GM18907 (cell line): ENCODE data around the gene PLEKHA7.
"Not testable (repeated sequence)": the region's sequence is repeated elsewhere in the genome, so short reads cannot be mapped to it uniquely, and the experiment has no call there.

Source experiments
- ATAC-seq: cut with Tn5 transposase; IDR thresholded peaks from one replicate; pipeline ENCODE4 v1.9.1; 2021; ENCODE audit warnings: mild to moderate bottlenecking, moderate library complexity; ENCODE audit not compliant: unreplicated experiment

PLEKHA7 gene

DNA sequence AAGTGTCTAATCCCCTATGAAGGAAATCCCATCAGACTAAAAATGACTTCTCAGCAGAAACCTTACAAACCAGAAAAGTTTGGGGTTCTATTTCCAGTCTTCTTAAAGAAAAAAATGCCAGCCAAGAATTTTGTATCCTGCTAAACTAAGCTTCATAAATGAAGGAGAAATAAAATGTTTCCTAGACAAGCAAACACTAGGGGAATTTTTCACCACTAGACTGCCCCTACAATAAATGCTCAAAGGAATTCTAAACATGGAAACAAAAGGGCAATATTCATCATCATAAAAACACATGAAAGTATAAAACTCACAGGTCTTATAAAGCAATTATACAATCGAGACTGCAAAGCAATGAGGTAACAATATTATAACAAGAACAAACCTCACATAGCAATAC lies 124.3 kb downstream of the PLEKHA7 start:
- no peak for ATAC-seq

DNA sequence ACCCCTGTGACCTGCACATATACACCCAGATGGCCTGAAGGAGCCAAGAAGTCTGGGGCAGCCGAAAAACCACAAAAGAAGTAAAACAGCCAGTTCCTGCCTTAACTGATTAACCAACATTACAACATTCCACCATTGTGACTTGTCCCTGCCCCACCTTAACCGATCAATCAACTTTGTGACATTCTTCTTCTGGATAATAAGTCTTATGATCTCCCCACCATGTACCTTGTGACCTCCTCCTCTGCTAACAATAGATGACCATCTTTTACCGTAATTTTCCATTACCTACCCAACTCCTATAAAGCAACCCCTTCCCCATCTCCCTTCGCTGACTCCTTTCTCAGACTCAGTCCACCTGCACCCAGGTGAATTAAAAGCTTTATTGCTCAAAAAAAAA lies 125.2 kb downstream of the PLEKHA7 start:
- not testable (repeated sequence) for ATAC-seq

DNA sequence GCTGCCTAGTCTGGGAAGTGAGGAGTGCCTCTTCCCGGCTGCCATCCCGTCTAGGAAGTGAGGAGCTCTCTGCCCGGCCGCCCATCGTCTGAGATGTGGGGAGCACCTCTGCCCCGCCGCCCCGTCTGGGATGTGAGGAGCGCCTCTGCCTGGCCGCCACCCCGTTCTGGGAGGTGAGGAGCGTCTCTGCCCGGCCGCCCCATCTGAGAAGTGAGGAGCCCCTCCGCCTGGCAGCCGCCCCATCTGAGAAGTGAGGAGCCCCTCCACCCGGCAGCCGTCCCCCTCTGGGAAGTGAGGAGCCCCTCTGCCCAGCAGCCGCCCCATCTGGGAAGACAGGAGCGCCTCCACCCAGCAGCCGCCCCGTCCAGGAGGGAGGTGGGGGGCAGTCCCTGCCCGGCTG lies 126.3 kb downstream of the PLEKHA7 start:
- not testable (repeated sequence) for ATAC-seq

DNA sequence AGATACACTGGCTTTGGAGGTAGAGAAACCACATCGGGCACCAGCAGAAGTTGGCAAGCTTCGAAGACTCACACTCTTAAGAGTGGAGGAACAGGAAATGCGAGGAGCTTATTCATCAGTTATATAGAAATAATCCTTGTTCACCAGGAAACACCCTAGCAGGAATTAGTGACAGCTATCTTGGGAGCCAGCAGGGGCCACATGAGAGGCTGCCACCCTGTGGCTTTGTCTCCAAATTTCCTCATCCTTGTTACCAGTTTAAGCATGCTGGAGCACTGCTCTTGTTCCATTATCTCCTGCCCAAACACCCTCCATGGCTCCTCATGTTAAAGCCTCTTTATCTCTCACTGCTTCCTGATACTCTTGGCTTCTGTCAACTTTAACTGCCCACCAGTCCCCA lies 131.0 kb downstream of the PLEKHA7 start:
- no peak for ATAC-seq

DNA sequence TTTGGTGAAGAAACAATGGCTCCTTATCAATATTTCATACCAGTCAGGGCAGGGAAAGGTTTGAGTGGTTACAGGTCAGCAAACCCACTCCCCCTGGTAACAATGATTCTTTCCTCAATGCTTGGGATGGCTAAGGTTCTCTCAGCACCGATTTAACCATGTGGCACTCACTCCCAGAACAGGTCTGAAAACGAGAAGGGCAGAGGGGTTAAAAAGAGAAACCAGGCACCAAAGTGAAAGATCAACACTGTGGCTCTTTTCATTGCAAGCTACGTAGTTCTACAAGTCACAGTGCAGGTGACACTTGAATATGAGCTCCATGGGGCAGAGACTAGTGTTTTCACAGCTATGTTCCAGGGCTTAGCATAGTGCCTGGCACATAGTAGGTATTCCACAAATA lies 132.4 kb downstream of the PLEKHA7 start:
- no peak for ATAC-seq

DNA sequence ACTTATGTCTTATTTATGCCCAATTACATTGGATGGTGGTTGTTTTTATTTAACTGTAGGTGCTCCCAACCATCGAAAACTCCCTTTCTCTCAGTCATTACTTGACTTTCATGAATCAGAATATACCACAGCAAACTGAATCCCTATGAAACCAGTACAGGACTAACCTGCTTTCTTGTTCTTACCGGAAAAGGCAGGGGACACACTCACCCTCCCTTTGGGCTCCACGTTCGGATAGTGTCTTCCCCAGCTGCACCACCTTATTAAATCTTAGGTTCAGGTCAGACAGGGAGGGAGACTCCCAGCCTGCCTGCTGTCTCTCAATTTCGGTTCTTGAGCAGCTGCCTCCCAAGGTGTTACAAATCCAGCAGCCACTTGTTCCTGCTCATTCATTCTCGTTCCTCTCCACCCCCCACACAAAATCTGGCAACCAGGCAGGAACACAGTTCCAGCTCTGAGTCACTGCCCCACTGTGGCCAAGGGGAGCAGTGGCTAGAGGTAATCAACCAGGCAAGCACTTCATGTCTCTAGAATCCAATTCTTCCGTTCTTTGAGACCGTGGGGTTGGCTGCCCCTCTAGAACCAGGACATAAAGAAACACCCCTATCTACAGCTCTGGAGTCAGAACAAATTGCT lies 133.0 kb downstream of the PLEKHA7 start:
- ATAC-seq: no peak

DNA sequence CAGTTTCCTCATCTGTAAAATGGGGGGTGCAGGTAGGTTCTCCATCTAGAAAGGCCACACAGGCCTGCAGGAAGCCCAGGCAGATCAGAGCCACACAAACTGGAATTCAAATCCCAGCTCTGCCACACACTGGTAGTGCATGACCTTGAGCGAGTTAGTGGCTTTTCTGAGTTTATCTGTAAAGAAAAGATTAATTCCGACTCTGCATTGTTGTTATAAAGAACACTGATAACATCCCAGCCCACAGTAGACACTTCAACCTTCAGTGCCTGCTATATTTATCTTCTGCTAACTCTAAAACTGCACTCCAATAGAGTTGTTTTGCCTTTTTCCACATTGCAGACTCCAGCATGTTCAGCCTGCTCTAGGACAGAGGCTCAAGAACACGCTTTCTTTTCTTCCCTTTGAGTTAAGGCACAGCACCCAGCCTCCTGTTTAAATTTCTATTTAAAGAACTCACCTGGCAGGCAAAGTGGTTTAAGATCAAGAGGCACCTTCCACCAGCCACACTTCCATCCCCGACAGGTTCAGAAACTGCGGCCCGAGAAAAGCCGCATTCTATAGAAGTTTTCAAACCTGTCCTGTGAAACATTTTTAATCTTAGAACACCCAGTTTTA lies 133.9 kb downstream of the PLEKHA7 start:
- ATAC-seq: no peak

DNA sequence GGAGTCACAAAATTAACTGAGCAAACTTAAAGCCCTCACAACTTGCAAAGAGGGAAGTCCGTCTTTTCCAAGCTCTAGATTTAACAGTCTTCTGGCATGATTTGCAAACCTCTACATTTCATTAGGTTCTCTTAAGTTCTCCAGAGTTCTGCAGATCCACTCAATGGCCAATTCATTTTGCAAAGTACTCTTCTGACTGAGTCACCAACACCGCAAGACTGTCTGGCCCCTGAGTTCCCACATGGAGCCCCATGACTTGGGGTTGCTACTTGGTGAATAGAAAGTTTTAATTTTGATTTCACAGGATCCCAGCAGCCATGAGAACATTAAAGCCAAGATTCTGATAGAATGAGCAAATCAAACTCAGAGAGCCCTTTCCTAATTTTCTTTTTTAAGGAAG lies 134.5 kb downstream of the PLEKHA7 start:
- no peak for ATAC-seq

DNA sequence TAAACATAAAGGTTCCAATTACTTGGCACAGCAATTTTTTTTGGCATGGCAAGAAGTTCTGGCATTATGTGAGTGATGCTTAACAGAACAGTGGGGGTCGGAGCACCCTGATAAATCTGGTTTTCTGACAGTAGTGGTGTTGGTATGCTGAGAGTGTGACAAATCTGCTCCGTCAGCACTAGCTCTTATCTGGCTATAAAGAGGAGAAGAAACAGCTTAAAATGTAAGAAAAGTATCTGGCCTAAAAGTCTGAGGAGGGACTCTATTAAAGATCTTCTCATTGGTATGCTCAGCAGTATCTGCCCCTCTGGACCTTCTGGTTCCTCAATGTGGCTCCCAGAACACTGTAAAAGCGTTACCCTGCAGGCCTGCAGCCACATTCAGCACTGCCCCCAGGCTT lies 137.4 kb downstream of the PLEKHA7 start:
- ATAC-seq: no peak

DNA sequence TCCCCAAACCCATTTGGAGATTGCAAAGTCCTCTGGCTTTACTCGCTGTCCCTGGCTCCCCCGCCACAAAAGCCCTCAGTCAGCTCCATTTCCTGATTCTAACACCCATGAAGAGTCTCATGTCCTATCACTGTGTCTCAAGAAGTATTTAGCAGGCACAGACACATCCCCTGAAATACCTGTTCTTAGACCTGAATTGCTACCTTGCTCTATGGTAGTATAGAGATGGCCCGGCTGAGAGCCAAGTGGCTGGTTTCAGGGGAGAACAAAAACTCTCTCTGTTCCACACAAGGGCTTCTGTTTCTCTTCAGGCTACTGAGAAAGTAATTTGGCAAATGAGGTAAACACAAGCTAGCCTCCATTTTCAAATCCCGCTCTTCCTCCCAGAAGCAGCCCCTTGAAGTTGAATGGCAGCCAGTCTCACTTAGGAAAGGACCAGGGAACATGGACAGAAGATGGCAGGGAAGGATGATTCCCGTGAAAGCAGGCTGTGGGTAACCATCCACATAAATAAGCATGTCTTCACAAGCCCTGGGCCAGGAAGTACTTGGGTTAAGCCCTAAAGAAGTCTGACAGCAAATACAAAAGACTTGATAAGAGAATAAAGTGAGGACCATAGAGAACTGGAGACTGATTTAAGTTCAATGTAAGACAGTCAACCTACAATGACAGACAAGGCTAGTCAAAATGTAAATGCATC lies 138.0 kb downstream of the PLEKHA7 start:
- no peak for ATAC-seq

DNA sequence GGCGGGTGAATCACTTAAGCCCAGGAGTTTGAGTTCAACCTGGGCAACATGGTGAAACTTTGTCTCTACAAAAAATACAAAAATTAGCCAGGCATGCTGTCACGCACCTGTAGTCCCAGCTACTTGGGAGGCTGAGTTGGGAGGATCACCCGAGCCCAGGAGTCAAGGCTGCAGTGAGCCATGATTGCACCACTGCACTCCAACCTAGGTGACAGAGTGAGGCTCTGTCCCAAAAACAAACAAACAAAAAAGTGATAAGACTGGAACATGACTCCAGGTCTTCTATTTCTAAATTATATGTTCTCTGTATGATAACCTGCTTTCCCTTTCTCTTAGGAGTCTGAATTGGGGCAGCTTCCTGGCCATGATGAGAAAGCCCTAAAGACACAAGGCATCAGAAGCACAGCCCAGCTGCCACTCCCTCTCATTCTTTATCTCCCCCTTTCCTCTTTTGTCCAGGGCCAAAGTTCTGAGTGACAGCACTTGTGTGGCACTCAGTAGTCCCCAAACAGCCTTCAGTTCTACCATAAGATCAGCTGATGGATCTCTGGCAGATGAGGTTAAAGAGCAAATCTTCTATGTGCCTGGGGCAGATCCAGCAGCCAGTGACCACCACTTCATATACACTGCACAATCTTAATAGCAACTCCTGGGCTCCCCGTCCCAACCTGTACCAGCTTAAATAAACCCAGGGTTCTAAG lies 139.8 kb downstream of the PLEKHA7 start:
- ATAC-seq: no peak

DNA sequence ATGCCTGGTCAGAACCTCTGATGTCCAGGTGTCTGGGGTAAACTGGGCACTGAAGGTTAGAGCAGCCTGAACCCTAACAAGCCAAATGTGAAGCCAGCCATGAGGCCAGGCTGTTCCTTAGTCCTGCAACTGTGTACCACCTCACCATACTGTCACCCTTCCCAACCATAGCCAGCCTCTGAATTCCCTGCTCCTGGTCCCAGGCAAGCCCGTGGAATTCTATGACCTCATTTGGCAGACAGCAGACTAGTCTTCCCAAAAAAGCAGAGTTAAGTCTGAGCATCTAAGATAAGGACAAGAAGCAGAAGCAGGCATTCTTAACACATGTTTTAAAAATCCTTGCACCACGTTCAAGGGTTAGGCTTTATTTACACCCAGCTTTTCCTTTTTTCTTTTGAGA lies 140.9 kb downstream of the PLEKHA7 start:
- ATAC-seq: no peak

DNA sequence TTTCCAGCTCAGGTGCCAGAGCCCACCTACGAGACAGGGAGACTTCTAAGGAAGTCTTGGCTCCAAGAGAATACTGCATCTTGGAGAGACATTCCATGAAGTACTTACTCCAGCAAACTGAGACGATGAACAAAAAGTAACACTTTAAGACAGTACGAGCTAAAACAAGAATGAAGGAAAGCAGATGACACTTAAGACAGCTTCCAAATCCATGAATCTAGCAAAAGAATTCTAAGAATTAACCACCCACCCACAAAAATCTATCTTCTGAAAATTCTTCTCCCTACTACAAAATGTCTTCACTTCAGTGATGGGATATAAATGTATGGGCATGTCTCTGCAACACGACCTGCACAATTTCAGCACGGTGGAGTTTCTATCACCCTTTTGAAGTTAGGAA lies 142.8 kb downstream of the PLEKHA7 start:
- no peak for ATAC-seq

DNA sequence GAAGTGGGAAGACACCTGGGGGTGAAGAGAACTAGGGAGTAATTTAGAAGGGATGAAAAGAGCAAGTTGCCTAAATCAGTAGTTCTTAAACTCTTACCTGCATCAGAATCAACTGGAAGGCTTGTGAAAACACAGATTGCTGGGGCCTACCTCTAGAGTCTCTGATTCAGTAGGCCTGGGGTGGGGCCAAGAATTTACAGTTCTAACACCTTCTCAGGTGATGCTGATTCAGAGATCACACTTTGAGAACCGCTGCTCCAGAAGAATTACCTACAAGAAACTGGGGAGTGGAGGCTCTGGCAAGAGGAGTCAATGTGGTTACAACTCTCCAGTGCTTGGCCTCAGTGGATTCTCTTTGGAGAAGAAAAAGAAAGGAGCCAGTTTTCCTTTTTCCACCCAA lies 147.1 kb downstream of the PLEKHA7 start:
- ATAC-seq: no peak

DNA sequence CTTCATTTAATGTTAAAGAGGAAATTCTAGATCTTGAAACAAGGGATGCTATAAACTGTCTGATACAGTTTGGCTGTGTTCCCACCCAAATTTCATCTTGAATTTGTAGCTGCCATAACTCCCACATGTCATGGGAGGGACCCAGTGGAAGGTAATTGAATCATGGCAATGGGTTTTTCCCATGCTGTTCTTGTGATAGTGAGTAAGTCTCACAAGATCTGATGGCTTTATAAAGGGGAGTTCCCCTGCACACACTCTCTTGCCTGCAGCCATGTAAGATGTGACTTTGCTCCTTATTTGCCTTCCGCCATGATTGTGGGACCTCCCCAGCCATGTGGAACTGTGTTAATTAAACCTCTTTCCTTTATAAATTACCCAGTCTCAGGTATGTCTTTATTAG lies 149.8 kb downstream of the PLEKHA7 start:
- not testable (repeated sequence) for ATAC-seq

DNA sequence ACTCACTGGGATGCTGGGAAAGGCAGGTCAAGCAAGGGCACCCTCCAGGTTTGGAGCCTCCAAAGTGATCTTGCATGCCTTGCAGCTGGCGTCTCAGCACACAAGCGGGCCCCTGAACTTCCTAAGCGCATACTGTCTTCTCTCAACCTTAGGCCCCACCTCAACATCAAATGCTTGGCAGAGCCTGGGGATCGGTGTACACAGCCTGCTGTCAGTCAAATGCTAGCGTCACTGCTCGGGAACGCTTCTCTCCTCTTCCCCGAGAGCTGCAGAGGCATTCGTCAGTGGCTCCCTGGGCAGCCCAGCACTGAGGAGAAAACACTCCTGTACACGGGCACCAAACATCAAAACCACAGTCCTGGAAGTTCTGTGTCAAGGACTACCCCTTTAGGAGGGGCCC lies 150.8 kb downstream of the PLEKHA7 start:
- ATAC-seq: no peak

DNA sequence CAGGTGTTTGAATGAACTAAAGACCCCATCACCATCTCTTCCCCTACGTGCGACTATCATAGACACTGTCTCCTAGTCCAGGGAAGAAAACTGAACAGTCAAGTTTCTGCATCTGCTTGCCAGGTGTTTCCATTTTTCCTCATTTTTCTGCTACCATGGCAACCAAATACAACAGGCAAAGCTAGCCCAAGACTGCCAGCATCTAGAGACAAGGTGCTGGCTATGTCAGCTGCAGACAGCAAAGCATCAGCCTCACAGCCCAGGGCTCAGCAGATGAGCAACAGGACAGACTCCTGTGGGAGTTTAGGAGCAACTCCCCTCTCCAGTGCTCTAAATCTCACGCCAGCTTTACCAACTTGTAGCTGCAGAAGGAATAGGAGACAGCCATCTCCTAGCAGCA lies 151.5 kb downstream of the PLEKHA7 start:
- ATAC-seq: no peak

DNA sequence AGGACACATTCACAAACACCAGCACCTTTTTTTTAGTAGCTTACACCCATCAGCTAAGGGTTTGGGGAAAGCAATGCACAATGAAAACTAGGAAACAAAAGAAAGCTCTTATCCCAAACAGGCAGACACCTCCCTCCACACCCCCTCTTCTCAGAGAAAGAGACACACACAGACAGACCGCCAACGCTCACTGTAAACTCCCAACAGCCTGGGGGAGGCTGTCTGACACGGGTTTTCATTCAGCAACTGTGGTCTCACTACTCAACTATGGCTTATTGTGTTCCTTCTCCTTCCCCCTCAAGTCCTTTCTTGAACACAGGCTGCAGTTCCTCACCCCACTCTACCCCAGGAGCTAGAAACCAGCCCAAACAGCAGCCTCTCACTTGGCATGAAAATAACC lies 152.4 kb downstream of the PLEKHA7 start:
- ATAC-seq: no peak

DNA sequence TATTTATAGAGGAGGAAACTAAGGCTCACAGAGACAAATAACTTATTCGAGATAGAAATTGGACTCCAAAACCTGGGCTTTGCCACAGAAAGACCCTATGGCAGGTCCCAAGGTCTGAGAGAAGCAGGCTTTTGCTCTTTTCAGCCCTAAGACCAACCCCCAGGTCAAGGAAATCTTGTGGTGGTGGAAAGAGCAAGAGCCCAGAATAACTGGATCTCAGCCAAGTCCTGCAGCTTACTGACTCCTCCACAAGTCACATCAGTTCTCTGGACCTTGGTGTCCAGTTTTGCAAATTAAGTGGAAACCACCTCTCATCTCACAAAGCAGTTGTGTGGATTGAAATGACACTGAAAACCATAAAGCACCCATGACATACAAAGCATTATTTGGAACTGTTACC lies 153.6 kb downstream of the PLEKHA7 start:
- ATAC-seq: no peak

DNA sequence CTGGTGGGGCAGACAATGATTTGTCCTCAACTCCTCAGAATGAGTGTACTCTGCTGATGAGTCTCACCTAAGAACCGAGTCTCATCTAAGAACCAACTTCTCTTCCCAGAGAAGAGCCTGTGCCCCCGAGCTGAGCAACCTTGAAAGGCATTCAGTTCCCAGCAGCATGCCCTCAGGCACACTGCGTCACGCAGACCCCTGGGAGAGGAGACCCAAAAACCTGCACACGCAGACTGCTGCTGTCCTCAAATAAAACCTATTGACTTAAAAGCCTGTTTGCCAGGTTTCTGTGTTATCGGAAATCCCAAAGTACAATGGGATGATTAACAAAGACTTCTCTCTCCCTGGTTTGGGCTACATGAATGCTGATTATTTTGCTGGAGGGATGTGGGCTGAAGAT lies 154.6 kb downstream of the PLEKHA7 start:
- ATAC-seq: no peak

DNA sequence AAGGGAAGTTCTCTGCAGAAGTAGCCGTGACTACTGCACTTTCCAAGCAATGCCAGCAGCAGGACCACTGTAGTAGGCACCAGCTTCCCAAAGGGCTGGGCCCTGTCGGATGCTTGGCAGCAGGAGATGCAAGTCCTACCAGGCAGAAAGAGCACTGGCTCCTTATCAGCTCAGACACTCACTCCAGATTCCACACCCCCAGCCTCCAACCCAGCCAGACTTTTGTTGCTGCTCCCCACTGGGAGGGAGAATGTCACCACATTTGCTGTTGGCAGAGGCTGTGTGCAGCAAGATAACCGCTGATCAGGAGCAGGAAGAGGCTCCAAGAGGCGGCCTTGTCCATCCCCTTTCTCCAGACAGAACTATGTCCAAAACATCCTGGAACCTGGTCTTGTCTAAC lies 157.0 kb downstream of the PLEKHA7 start:
- no peak for ATAC-seq

DNA sequence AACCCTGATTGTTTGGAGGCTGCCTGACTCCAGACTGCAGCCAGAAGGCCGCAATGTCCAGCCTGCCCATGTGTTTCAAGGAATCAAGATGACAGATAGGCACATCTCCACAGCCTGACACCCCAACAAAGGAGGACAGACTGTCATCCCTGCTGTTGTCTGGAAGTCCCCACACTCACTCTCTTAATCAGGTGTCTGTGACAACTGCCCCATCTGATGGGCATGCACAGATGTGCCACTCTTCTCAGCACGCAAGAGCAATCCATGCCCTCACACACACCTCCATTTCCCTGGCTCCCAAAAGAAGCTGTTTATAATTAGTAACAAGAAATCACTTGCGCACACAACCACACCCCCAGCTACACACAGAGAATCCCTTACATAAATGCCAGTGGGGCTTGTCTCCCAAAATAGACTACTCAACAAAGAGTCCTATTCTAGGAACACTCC lies 158.2 kb downstream of the PLEKHA7 start:
- ATAC-seq: no peak
